ENCODE data around the gene IRX4.

GRCh38 chr5:1867114-1867814, 15.5 kb downstream of the IRX4 start:
- TF ChIP-seq EZH2 (IDR thresholded peaks at IDR 0.05; ENCODE audit: low read depth, unreplicated experiment) (no peak), CTCF (conservative IDR thresholded peaks at IDR 0.05; ENCODE audit: low read depth in 2 of 2) (no peak), STAT1 (IDR thresholded peaks at IDR 0.05; ENCODE audit: unreplicated experiment) (no peak), ZNF114 (CRISPR knock-in tag; IDR thresholded peaks at IDR 0.05) (no peak), CREB1 (CRISPR knock-in tag; IDR thresholded peaks at IDR 0.05; ENCODE audit: low read depth) (no peak), POLR2AphosphoS5 (IDR thresholded peaks at IDR 0.05; ENCODE audit: low read depth) (no peak), REST (IDR thresholded peaks at IDR 0.05; ENCODE audit: unreplicated experiment) (no peak), EZH2phosphoT487 (IDR thresholded peaks at IDR 0.05; ENCODE audit: unreplicated experiment) (no peak), ZNF462 (CRISPR knock-in tag; IDR thresholded peaks at IDR 0.05) (no peak), ETS1 (IDR thresholded peaks at IDR 0.05) (no peak), ZNF331 (CRISPR knock-in tag; IDR thresholded peaks at IDR 0.05; ENCODE audit: low read depth) (no peak)

Data from GM23338 (cell line).